BJ (cell line): ENCODE measurements around the gene GOT1. TPM values are rescaled to one million over a fixed set of nuclear protein-coding genes. Genes with fewer than 3 reads are reported as not detected.

Source experiments
- CTCF ChIA-PET: fragments of 350-600 bp; formaldehyde crosslinking; extraction: SDS; loops from one replicate; lab custom pipeline; 2021; ENCODE audit warnings: antibody characterized with exemption, inconsistent platforms; lab: Yijun Ruan, JAX
- POLR2A ChIA-PET: fragments of 300-600 bp; sonication (Branson Sonifier 250); formaldehyde crosslinking; extraction: SDS; loops from one replicate; lab custom pipeline; 2021; ENCODE audit warnings: antibody characterized with exemption; lab: Charles Lee
- DNase-seq: peaks from one replicate; pipeline ENCODE4 v3.0.0-alpha.2; 2011; ENCODE audit warnings: low read depth
- H3K27me3 ChIP-seq: 2 replicates; pipeline ENCODE4 v1.6.0; 2011; ENCODE audit warnings: low read length; ENCODE audit not compliant: control insufficient read depth, insufficient read depth
- H3K36me3 ChIP-seq: 2 replicates; pipeline ENCODE4 v1.5.1; 2011; ENCODE audit warnings: low read length; ENCODE audit not compliant: control insufficient read depth, insufficient read depth
- H3K4me3 ChIP-seq: 2 replicates; pipeline ENCODE4 v1.5.1; 2011; ENCODE audit warnings: low read depth, mild to moderate bottlenecking, control low read depth, low read length
- polyA plus RNA-seq: library from polyadenylated mRNA; depleted of rRNA; stranded (reverse); fragments of >200 nt; gene quantifications from 2 replicates; pipeline ENCODE4 v1.2.3, GENCODE V29; 2011
- TF ChIP-seq, protein P1 (sequence below): IDR thresholded peaks from 2 replicates; pipeline ENCODE4 v1.5.1; 2011; ENCODE audit warnings: low read depth, mild to moderate bottlenecking, control low read depth, inconsistent platforms, low read length, moderate library complexity; ENCODE audit not compliant: insufficient read depth

GOT1 gene
- polyA plus RNA-seq, 1 experiment: 41.4 TPM

- ChIA-PET CTCF (interaction anchor here (0.9 to 4.0 kb wide), 11 partner anchors 9 to 223 kb away, joined by 3 to 36 read pairs (median 8); partner anchors contain the start of gene GOT1), POLR2A (no interaction called here)
- Histone ChIP-seq H3K27me3 (no peaks in the 10 kb centered on the region), H3K4me3 (no peak overlapping the region), H3K36me3 (no peaks in the 10 kb centered on the region)
- no peak for DNase-seq
- TF ChIP-seq, protein P1, sequence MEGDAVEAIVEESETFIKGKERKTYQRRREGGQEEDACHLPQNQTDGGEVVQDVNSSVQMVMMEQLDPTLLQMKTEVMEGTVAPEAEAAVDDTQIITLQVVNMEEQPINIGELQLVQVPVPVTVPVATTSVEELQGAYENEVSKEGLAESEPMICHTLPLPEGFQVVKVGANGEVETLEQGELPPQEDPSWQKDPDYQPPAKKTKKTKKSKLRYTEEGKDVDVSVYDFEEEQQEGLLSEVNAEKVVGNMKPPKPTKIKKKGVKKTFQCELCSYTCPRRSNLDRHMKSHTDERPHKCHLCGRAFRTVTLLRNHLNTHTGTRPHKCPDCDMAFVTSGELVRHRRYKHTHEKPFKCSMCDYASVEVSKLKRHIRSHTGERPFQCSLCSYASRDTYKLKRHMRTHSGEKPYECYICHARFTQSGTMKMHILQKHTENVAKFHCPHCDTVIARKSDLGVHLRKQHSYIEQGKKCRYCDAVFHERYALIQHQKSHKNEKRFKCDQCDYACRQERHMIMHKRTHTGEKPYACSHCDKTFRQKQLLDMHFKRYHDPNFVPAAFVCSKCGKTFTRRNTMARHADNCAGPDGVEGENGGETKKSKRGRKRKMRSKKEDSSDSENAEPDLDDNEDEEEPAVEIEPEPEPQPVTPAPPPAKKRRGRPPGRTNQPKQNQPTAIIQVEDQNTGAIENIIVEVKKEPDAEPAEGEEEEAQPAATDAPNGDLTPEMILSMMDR: no peak
Observed at GRCh38 chr10:99391346-99391745, 39.1 kb downstream of the GOT1 start.

DNA sequence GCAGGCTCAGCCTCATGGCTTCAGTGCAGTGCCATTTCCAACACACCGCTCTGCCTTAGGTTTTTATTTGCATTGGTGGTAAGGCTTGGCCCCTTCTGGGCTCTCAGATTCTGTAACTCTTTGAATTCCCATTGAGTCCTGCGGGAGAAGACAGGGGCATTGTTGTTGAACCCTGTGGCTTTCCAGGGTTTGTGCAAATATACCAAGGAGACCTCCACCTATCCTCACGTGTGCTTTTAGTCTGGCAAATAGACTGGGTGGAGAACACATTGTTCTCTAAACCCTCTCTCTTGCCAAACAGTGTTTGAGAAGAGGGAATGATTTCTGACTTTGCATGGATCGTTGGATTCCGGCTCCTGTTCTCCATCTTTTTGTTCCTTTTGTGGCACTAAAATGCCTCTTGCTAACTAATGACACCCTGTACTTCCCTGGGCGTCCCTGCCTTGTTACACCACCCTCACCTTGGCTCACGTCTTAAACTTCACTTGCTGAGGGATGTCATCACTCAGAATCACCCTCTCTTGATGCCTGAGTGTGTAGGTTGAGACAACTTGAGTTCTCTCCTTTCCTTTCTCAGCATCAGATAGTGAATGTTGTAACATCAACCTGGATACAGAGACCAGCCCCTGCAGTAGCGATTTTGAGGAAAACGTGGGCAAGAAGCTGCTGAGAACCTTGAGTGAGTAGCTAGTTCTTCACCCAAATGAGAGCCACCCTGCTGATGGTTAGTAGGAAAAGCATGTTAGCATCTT, 40.5 kb downstream of the GOT1 start:
- TF ChIP-seq, protein P1: no peak
- CTCF ChIA-PET: interaction anchor here (1.7 to 1.8 kb wide), 2 partner anchors 222 to 226 kb away, joined by 4 to 5 read pairs; no protein-coding TSS in a partner anchor
- POLR2A ChIA-PET: interaction anchor here (0.7 kb wide), 1 partner anchor 389 kb away, joined by 8 read pairs; no protein-coding TSS in a partner anchor
- H3K36me3 ChIP-seq: no peaks in the 10 kb centered on the region
- no peak overlapping the region for H3K4me3 ChIP-seq
- no peaks in the 10 kb centered on the region for H3K27me3 ChIP-seq
- DNase-seq: no peak

GRCh38 chr10:99387541-99387940, 42.9 kb downstream of the GOT1 start:
- ChIA-PET CTCF (interaction anchor here (1.9 kb wide), 1 partner anchor 43 kb away, joined by 8 read pairs; the partner anchor contains the start of gene GOT1), POLR2A (no interaction called here)
- H3K36me3 ChIP-seq: no peaks in the 10 kb centered on the region
- H3K27me3 ChIP-seq: no peaks in the 10 kb centered on the region
- TF ChIP-seq, protein P1: no peak
- no peak overlapping the region for H3K4me3 ChIP-seq
- DNase-seq: no peak

DNA sequence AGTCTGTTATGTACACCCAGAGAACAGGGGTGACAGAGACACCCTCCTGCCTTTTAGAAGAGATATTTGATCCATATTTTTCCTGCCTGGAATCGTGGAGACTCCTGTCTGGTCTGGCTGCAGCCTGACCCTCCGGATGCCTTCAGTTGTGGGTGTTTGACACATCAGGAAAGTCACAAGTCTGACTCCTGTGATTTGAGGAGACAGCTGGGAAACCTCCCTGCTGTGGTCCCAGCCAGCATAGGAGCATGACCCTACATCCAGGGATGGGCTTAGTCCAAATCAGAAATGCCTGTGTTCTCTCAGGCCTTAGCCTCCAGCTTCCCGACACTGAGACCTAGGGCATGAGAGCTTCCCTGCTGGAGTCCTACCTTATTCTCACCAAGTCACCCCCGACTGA, 43.4 kb downstream of the GOT1 start:
- TF ChIP-seq, protein P1: no peak
- ChIA-PET POLR2A (no interaction called here), CTCF (interaction anchor here (1.9 kb wide), 1 partner anchor 43 kb away, joined by 8 read pairs; the partner anchor contains the start of gene GOT1)
- Histone ChIP-seq H3K36me3 (no peaks in the 10 kb centered on the region), H3K4me3 (no peak overlapping the region), H3K27me3 (no peaks in the 10 kb centered on the region)
- no peak for DNase-seq

DNA sequence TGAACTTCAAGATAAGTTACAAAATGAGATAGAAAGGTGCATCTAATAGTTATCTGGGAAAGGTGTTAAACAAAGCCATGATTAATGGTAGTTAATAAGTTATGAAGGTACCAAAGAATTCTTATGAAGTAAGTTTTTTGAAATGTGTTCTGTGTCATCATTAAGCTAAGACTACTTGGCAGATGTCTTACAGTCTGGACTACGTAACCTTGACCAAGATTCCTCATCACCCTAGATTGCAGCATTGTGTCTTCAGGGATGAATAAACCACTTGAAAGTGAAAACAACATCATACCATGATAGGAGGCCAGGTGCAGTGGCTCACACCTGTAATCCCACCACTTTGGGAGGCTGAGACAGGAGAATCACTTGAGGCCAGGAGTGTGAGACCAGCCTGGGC, 48.2 kb downstream of the GOT1 start:
- TF ChIP-seq, protein P1: no peak
- DNase-seq: no peak
- CTCF ChIA-PET: interaction anchor here (1.4 kb wide), 1 partner anchor 10 kb away, joined by 9 read pairs; no protein-coding TSS in a partner anchor
- POLR2A ChIA-PET: no interaction called here
- Histone ChIP-seq H3K27me3 (no peaks in the 10 kb centered on the region), H3K36me3 (no peaks in the 10 kb centered on the region), H3K4me3 (no peak overlapping the region)
